Fibroblast of lung (primary cell): ENCODE results near the gene PLOD2.

Source experiments
- EZH2 ChIP-seq: IDR thresholded peaks from 2 replicates; pipeline ENCODE4 v1.5.1; 2012; ENCODE audit warnings: low read length, control low read depth, mild to moderate bottlenecking; ENCODE audit errors: missing control alignments
- TF ChIP-seq, protein P1 (sequence below), 2 donors: IDR thresholded peaks in 1 of 2; conservative IDR thresholded peaks in 1 of 2; 1 replicate in 1 of 2; 2 replicates in 1 of 2; pipeline ENCODE4 v1.5.1; 2011 to 2012; ENCODE audit warnings: low read length in 2 of 2, control low read depth in 1 of 2, inconsistent platforms in 1 of 2, low read depth in 1 of 2, mild to moderate bottlenecking in 1 of 2

DNA sequence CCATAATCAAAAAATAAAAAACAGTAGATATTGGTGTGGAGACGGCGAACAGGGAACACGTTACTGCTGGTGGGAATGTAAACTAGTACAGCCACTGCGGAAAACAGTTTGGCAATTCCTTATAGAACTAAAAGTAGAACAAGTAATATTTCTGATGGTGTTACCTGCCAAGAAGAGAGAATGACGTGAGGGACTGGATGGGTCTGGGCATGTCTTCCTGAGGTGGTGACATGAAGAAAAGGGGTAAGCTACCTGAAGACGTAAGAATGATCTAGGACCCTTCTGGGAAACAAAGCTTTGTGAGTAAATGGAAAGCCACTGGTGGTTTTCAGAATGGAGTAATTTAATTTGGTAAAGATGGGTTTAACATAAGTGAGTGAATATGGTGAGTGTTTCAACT lies 19.4 kb upstream of the PLOD2 start:
- TF ChIP-seq, protein P1, sequence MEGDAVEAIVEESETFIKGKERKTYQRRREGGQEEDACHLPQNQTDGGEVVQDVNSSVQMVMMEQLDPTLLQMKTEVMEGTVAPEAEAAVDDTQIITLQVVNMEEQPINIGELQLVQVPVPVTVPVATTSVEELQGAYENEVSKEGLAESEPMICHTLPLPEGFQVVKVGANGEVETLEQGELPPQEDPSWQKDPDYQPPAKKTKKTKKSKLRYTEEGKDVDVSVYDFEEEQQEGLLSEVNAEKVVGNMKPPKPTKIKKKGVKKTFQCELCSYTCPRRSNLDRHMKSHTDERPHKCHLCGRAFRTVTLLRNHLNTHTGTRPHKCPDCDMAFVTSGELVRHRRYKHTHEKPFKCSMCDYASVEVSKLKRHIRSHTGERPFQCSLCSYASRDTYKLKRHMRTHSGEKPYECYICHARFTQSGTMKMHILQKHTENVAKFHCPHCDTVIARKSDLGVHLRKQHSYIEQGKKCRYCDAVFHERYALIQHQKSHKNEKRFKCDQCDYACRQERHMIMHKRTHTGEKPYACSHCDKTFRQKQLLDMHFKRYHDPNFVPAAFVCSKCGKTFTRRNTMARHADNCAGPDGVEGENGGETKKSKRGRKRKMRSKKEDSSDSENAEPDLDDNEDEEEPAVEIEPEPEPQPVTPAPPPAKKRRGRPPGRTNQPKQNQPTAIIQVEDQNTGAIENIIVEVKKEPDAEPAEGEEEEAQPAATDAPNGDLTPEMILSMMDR (conservative IDR thresholded peaks at IDR 0.05 in 1 of 2, IDR thresholded peaks at IDR 0.05 in 1 of 2; ENCODE audit: low read depth in 1 of 2, low read length in 2 of 2) = no peak
- TF ChIP-seq EZH2 = no peak
